ENCODE data around the gene IGSF9B.

GRCh38 chr11:133992121-133992520, 35.4 kb upstream of the IGSF9B start:
- no peak for TF ChIP-seq CTCF (IDR thresholded peaks at IDR 0.05)
- no peak for TF ChIP-seq POLR2A (IDR thresholded peaks at IDR 0.05)

Data from body of pancreas (tissue), 4 donors.